Measurements from ENCODE around the gene ERICH6B.

Gene ERICH6B

DNA sequence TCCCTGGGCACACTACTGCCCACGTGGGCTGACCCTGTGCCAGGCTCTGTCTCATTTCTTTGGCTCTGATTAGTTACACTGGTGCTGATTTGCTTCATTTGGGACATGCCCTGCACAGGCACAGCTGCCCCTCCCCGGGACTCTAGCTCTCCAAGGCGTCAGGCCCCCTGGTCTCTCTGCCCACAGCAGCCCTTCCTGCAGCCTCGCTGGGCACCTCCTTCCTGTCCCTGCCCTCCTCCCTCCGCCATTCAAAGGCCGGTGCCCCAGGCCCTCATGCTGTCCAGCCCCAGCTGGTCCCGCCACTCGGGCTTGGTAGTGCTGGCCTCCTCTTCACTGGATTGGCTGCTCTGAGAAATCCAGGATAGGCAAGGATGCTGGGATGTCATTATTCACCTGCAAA is 73.1 kb downstream of the ERICH6B start:
- no peak overlapping the region for H3K4me3 ChIP-seq (replicated peaks; ENCODE audit: insufficient read depth, low read length)
- H3K27me3 ChIP-seq (ENCODE audit: insufficient read depth, poor library complexity, severe bottlenecking), result peaks cover 2% of the 10 kb centered on the region
- H3K27ac ChIP-seq (replicated peaks), result no peak overlapping the region
- no peak for DNase-seq (ENCODE audit: low read depth in 1 of 2, low spot score in 1 of 2)
- TF ChIP-seq GABPA (IDR thresholded peaks at IDR 0.05; ENCODE audit: low read depth) (no peak), POLR2AphosphoS5 (IDR thresholded peaks at IDR 0.05; ENCODE audit: low read depth) (no peak), SPI1 (IDR thresholded peaks at IDR 0.05; ENCODE audit: borderline replicate concordance, low read depth) (no peak)
- TF ChIP-seq, protein P1, sequence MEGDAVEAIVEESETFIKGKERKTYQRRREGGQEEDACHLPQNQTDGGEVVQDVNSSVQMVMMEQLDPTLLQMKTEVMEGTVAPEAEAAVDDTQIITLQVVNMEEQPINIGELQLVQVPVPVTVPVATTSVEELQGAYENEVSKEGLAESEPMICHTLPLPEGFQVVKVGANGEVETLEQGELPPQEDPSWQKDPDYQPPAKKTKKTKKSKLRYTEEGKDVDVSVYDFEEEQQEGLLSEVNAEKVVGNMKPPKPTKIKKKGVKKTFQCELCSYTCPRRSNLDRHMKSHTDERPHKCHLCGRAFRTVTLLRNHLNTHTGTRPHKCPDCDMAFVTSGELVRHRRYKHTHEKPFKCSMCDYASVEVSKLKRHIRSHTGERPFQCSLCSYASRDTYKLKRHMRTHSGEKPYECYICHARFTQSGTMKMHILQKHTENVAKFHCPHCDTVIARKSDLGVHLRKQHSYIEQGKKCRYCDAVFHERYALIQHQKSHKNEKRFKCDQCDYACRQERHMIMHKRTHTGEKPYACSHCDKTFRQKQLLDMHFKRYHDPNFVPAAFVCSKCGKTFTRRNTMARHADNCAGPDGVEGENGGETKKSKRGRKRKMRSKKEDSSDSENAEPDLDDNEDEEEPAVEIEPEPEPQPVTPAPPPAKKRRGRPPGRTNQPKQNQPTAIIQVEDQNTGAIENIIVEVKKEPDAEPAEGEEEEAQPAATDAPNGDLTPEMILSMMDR (IDR thresholded peaks at IDR 0.05; ENCODE audit: insufficient read depth, low read length), result no peak
- TF ChIP-seq, protein P2, sequence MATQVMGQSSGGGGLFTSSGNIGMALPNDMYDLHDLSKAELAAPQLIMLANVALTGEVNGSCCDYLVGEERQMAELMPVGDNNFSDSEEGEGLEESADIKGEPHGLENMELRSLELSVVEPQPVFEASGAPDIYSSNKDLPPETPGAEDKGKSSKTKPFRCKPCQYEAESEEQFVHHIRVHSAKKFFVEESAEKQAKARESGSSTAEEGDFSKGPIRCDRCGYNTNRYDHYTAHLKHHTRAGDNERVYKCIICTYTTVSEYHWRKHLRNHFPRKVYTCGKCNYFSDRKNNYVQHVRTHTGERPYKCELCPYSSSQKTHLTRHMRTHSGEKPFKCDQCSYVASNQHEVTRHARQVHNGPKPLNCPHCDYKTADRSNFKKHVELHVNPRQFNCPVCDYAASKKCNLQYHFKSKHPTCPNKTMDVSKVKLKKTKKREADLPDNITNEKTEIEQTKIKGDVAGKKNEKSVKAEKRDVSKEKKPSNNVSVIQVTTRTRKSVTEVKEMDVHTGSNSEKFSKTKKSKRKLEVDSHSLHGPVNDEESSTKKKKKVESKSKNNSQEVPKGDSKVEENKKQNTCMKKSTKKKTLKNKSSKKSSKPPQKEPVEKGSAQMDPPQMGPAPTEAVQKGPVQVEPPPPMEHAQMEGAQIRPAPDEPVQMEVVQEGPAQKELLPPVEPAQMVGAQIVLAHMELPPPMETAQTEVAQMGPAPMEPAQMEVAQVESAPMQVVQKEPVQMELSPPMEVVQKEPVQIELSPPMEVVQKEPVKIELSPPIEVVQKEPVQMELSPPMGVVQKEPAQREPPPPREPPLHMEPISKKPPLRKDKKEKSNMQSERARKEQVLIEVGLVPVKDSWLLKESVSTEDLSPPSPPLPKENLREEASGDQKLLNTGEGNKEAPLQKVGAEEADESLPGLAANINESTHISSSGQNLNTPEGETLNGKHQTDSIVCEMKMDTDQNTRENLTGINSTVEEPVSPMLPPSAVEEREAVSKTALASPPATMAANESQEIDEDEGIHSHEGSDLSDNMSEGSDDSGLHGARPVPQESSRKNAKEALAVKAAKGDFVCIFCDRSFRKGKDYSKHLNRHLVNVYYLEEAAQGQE (IDR thresholded peaks at IDR 0.05; ENCODE audit: insufficient replicate concordance, low read depth), result no peak

DNA sequence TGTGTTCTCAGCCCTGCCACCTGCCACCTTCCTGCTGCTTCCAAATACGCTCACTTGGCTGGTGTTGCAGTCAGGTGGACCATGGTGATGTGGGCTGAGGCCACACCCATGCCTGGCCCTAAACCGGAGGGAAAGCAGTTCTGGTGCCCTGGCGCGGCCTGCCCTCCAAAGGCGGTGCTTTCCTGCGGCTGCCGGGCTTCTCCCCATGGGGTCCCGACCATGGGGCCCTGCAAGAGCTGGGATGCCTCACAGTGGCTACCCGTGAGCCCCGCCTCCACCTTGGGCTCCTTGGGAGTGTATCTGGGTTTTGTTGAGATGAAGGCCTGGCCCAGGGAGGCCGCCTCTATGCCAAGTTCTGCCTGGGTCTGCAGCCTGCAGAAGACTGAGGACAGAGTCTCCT is 73.7 kb downstream of the ERICH6B start:
- no peak overlapping the region for H3K27ac ChIP-seq (replicated peaks)
- DNase-seq (ENCODE audit: low read depth in 1 of 2, low spot score in 1 of 2), result no peak
- no peak overlapping the region for H3K4me3 ChIP-seq (replicated peaks; ENCODE audit: insufficient read depth, low read length)
- TF ChIP-seq POLR2AphosphoS5 (IDR thresholded peaks at IDR 0.05; ENCODE audit: low read depth), result no peak
- TF ChIP-seq, protein P1 (IDR thresholded peaks at IDR 0.05; ENCODE audit: insufficient read depth, low read length), result no peak
- no peak for TF ChIP-seq GABPA (IDR thresholded peaks at IDR 0.05; ENCODE audit: low read depth)
- TF ChIP-seq SPI1 (IDR thresholded peaks at IDR 0.05; ENCODE audit: borderline replicate concordance, low read depth), result no peak
- TF ChIP-seq, protein P2 (IDR thresholded peaks at IDR 0.05; ENCODE audit: insufficient replicate concordance, low read depth), result no peak
- no peaks in the 10 kb centered on the region for H3K27me3 ChIP-seq (ENCODE audit: insufficient read depth, poor library complexity, severe bottlenecking)

DNA sequence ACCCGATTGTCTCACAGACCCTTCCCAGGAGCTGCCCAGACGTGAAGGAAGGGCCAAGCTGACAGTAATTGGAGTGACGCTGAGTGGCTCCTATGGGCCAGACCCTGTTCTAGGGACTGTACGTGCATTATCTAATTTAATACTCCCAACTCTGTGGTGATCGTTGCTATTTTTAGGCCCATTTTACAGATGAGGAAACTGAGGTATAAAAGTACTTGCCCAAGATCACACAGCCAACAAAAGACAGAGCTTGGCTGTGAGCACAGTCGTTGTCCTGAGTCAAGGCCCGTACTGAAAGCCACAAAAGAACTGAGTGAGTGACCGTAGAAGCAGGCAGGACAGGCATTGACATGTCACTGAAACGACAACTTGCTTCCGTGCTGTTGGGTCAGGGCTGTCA is 74.7 kb downstream of the ERICH6B start:
- no peak overlapping the region for H3K27ac ChIP-seq (replicated peaks)
- no peak for DNase-seq (ENCODE audit: low read depth in 1 of 2, low spot score in 1 of 2)
- no peak overlapping the region for H3K4me3 ChIP-seq (replicated peaks; ENCODE audit: insufficient read depth, low read length)
- no peaks in the 10 kb centered on the region for H3K27me3 ChIP-seq (ENCODE audit: insufficient read depth, poor library complexity, severe bottlenecking)
- TF ChIP-seq, protein P1 (IDR thresholded peaks at IDR 0.05; ENCODE audit: insufficient read depth, low read length), result no peak
- no peak for TF ChIP-seq GABPA (IDR thresholded peaks at IDR 0.05; ENCODE audit: low read depth)
- TF ChIP-seq, protein P2 (IDR thresholded peaks at IDR 0.05; ENCODE audit: insufficient replicate concordance, low read depth), result no peak
- no peak for TF ChIP-seq SPI1 (IDR thresholded peaks at IDR 0.05; ENCODE audit: borderline replicate concordance, low read depth)
- TF ChIP-seq POLR2AphosphoS5 (IDR thresholded peaks at IDR 0.05; ENCODE audit: low read depth), result no peak
